PC-3 (cell line): Measurements from ENCODE around the gene NTHL1.

ENCODE experiments used
- EZH2 ChIP-seq: fragments of 300-600 bp; sonication (generic); IDR thresholded peaks from one replicate; pipeline ENCODE4 v1.6.1; 2017; ENCODE audit warnings: antibody characterized with exemption, mild to moderate bottlenecking, low read length; ENCODE audit not compliant: unreplicated experiment
- TF ChIP-seq, protein P1 (sequence below): fragments of 300-600 bp; sonication (generic); conservative IDR thresholded peaks from 2 replicates; pipeline ENCODE4 v1.5.1; 2017; ENCODE audit warnings: antibody characterized with exemption, low read depth, mild to moderate bottlenecking, low read length

DNA sequence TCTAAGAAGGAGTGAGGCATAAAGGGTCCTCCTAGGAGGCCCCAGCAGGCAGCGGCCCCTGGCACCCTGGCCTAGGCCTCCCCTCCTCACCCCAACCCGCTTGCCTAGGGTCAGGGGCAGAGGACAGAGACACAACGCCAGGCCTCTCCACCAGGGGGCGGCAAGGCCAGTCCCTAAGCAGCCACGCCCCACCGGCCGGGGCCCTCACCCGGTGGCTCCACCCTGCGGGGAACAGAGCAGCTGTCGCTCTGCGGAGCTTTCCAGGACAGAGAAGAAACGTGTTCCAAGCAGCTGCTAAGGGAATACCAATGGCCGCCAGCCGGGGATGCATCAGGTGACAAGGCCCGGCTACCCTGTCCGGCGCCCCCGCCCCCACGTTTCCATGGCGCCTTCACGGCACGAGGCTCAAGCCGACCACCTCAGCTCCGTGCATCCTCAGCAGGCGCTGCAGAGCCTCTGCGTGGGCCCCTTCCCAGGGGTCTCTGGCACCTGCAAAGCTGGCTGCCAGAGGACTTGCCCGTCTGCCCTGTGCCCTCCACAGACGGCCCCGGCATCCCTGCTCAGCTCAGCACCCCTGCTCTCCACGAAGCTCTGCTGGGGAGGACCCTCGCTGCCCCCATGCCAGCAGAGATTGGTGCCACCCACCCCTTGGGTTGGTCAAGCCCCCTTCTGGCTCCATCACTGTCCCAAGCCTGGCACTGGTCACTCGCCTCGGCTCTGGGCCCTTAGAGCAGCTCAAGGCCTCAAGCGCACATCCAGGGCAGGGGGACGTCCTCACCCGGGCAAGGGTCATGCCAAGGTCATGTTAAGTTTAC is 43.6 kb downstream of the NTHL1 start:
- TF ChIP-seq, protein P1, sequence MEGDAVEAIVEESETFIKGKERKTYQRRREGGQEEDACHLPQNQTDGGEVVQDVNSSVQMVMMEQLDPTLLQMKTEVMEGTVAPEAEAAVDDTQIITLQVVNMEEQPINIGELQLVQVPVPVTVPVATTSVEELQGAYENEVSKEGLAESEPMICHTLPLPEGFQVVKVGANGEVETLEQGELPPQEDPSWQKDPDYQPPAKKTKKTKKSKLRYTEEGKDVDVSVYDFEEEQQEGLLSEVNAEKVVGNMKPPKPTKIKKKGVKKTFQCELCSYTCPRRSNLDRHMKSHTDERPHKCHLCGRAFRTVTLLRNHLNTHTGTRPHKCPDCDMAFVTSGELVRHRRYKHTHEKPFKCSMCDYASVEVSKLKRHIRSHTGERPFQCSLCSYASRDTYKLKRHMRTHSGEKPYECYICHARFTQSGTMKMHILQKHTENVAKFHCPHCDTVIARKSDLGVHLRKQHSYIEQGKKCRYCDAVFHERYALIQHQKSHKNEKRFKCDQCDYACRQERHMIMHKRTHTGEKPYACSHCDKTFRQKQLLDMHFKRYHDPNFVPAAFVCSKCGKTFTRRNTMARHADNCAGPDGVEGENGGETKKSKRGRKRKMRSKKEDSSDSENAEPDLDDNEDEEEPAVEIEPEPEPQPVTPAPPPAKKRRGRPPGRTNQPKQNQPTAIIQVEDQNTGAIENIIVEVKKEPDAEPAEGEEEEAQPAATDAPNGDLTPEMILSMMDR, result peak; percentile 82
- TF ChIP-seq EZH2, result no peak
